HepG2 (cell line): ENCODE data around the gene SPDYE2B. TPM values are rescaled to one million over a fixed set of nuclear protein-coding genes. Genes with fewer than 3 reads are reported as not detected.
A peak's percentile ranks its signal among the peaks of the same experiment; 100 is the strongest.
"Not testable (repeated sequence)": the region's sequence is repeated elsewhere in the genome, so short reads cannot be mapped to it uniquely, and the experiment has no call there.

Experiments used
- ATAC-seq: fragments of 200-7000 bp; cut with Tn5 transposase; 3 replicates; pipeline ENCODE4 v1.9.1; 2020; ENCODE audit warnings: mild to moderate bottlenecking, moderate library complexity
- BruUV-seq: library from RNA; stranded (reverse); fragments of 400-500 nt; replicated peaks from 2 replicates; lab custom pipeline; 2021; lab: Mats Ljungman, UMichigan
- CTCF ChIA-PET: fragments of 300-600 bp; formaldehyde crosslinking; extraction: SDS; loops from one replicate; lab custom pipeline; 2021; ENCODE audit warnings: low total read pairs, inconsistent platforms, low intra/inter-chr PET ratio; lab: Yijun Ruan, JAX
- POLR2A ChIA-PET: fragments of 350-600 bp; sonication (Branson Sonifier 250); formaldehyde crosslinking; loops from one replicate; lab custom pipeline; 2020; ENCODE audit warnings: antibody characterized with exemption, inconsistent platforms; lab: Yijun Ruan, JAX
- DNase-seq: peaks from one replicate; pipeline ENCODE4 v3.0.0-alpha.2; 2015; ENCODE audit warnings: low spot score
- FAIRE-seq: peaks from 3 replicates; lab custom pipeline; 2011; peaks lifted over from hg19 to GRCh38; lab: Jason Lieb, UNC
- H2AFZ ChIP-seq: one replicate; pipeline ENCODE4 v1.6.1; 2011; ENCODE audit warnings: low read length, inconsistent platforms
- H3K27ac ChIP-seq: fragments of 300-600 bp; 3 replicates; pipeline ENCODE4 v1.8.0; 2011; ENCODE audit warnings: mixed run types, mild to moderate bottlenecking, mixed read lengths, low read length, inconsistent platforms; ENCODE audit not compliant: insufficient read depth; ENCODE audit errors: extremely low read length
- H3K27me3 ChIP-seq, 2 experiments: fragments of 200-600 bp in 1 of 2; 2 replicates in 1 of 2; 3 replicates in 1 of 2; pipeline versions ENCODE4 v1.6.0 to v1.8.0; 2011; ENCODE audit warnings: low read length in 2 of 2, mild to moderate bottlenecking in 2 of 2, moderate library complexity in 2 of 2, inconsistent platforms in 1 of 2; ENCODE audit not compliant: insufficient read depth in 2 of 2, control insufficient read depth in 1 of 2
- H3K36me3 ChIP-seq, 2 experiments: fragments of 200-600 bp in 1 of 2; replicated peaks in 1 of 2; 2 replicates in 1 of 2; 3 replicates in 1 of 2; pipeline versions ENCODE4 v1.5.1 to v1.8.0; 2011; ENCODE audit warnings: low read length in 2 of 2, inconsistent platforms in 1 of 2; ENCODE audit not compliant: insufficient read depth in 2 of 2, control insufficient read depth in 1 of 2
- H3K4me1 ChIP-seq: 2 replicates; pipeline ENCODE4 v1.5.1; 2012; ENCODE audit warnings: low read length, inconsistent platforms; ENCODE audit not compliant: insufficient read depth
- H3K4me2 ChIP-seq: 2 replicates; pipeline ENCODE4 v1.6.0; 2011; ENCODE audit warnings: low read depth, low read length, inconsistent platforms
- H3K4me3 ChIP-seq, 3 experiments: fragments of 200-600 bp in 1 of 3; sonication (generic), shearing (Covaris generic) in 1 of 3; replicated peaks in 1 of 3; 2 replicates each; pipeline ENCODE4 v1.5.1; 2011 to 2016; ENCODE audit warnings: low read length in 3 of 3, inconsistent platforms in 2 of 3, low read depth in 2 of 3, mild to moderate bottlenecking in 2 of 3, control low read depth in 1 of 3, mixed read lengths in 1 of 3; ENCODE audit not compliant: insufficient read depth in 1 of 3
- H3K79me2 ChIP-seq: one replicate; pipeline ENCODE4 v1.6.1; 2011; ENCODE audit warnings: low read length, inconsistent platforms; ENCODE audit not compliant: insufficient read depth
- H3K9ac ChIP-seq: 2 replicates; pipeline ENCODE4 v1.6.0; 2011; ENCODE audit warnings: mild to moderate bottlenecking, low read depth, low read length, inconsistent platforms; ENCODE audit not compliant: insufficient read depth
- H3K9me3 ChIP-seq: 2 replicates; pipeline ENCODE4 v1.5.1; 2012; ENCODE audit warnings: mild to moderate bottlenecking, low read length
- H4K20me1 ChIP-seq: 2 replicates; pipeline ENCODE4 v1.6.0; 2011; ENCODE audit warnings: inconsistent platforms, mild to moderate bottlenecking, low read length, moderate library complexity; ENCODE audit not compliant: insufficient read depth
- MNT ChIP-seq: fragments of 450-650 bp; IDR thresholded peaks from 2 replicates; pipeline ENCODE4 v1.6.1; 2016
- WGBS: methylation state at CpG from one replicate; pipeline ENCODE4 v1.1.6; 2017; ENCODE audit warnings: low lambda C conversion rate; 5-methylcytosine and 5-hydroxymethylcytosine counted together
- in situ Hi-C: cut with HindIII; loops from 2 replicates; pipeline ENCODE4 v1.10.0; 2017; ENCODE audit warnings: low pct_unique_long_range_greater_than_20kb; ENCODE audit not compliant: extremely low pct_ligation_motif_present
- intact Hi-C: fragments of 100-400 bp; cut with micrococcal nuclease; formaldehyde crosslinking; loops from one replicate; pipeline ENCODE4 v1.10.0; 2022; ENCODE audit not compliant: unreplicated experiment
- polyA plus RNA-seq, 8 experiments: library from polyadenylated mRNA; depleted of rRNA in 3 of 8; stranded (reverse) in 7 of 8; unstranded in 1 of 8; fragments of >200 nt; fragmentation: Illumina TruSeq in 4 of 8; extraction: Trizol in 4 of 8; gene quantifications; 2 replicates each; pipeline versions ENCODE4 v1.2.1 to v1.2.3, GENCODE V29; 2011 to 2016; ENCODE audit warnings: low read depth in 4 of 8, missing spikeins in 1 of 8, mixed read lengths in 1 of 8; ENCODE audit not compliant: insufficient read depth in 1 of 8
- total RNA-seq, 5 experiments: library from RNA; depleted of rRNA; stranded (reverse); fragments of >200 nt; fragmentation: Illumina TruSeq; extraction: Trizol; gene quantifications; 2 replicates each; pipeline ENCODE4 v1.2.3, GENCODE V29; 2016; ENCODE audit warnings: low read depth in 1 of 5

Gene SPDYE2B
- total and polyA plus RNA-seq, 2 of the 13 experiments (the other 11 are each of a cell fraction or from before 2014, with no cell fraction given): not detected

DNA sequence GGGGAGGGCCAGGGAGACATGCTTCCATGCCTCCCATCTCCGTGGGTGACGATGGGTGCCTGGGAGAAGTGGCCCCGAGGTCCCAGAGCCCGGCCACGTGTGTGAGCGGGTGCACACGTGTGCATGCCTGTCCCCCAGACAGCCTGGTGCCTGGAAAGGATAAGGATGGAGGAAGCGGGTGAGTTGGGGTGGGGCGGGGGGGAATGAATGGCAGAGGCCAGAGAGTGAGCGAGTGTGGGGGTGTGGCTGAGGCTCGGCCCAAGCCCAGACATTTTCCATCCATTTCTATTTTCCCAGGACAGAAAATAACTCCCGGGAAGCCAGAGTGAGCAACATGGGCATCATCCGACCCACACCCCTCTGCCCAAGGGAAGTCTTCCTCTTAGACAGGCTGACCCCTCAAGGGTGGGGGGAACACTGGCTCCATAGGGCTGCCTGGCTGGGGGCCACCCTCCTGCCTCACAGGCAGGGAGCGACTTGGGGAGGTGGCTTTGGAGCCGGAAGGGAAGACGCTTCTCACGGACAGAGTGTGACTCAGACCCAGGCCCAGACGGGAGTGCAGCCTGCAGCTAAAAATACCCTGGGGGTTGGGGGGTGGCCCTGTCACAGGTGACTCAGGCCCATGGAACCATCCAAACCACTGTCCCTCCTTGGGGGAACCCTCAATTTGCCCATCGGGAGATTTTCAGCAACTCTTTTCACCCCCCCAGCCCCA is 45.5 kb upstream of the SPDYE2B start:
- FAIRE-seq, H3K4me3 ChIP-seq, H3K36me3 ChIP-seq, H2AFZ ChIP-seq, POLR2A ChIA-PET, H3K4me1 ChIP-seq, H3K27ac ChIP-seq, CTCF ChIA-PET, H3K9me3 ChIP-seq, H3K4me2 ChIP-seq, DNase-seq, H3K79me2 ChIP-seq, H3K9ac ChIP-seq, in situ Hi-C loops, BruUV-seq, H4K20me1 ChIP-seq, intact Hi-C loops, H3K27me3 ChIP-seq: not testable (repeated sequence)
- peak; percentile 34 for ATAC-seq
- no CpG with 5 or more reads among the region's 19 CpGs for WGBS
- TF ChIP-seq MNT: peak; percentile 16; the same call in 1 of the 2 replicates

GRCh38 chr7:102606848-102607247 is 43.3 kb upstream of the SPDYE2B start:
- intact Hi-C loops, in situ Hi-C loops, H2AFZ ChIP-seq, POLR2A ChIA-PET, H3K36me3 ChIP-seq, H3K4me2 ChIP-seq, H3K9me3 ChIP-seq, FAIRE-seq, H3K27me3 ChIP-seq, ATAC-seq, H3K4me1 ChIP-seq, H3K9ac ChIP-seq, CTCF ChIA-PET, H3K4me3 ChIP-seq, DNase-seq, H3K27ac ChIP-seq, BruUV-seq, H3K79me2 ChIP-seq, H4K20me1 ChIP-seq: not testable (repeated sequence)
- WGBS: no CpG with 5 or more reads among the region's 5 CpGs

DNA sequence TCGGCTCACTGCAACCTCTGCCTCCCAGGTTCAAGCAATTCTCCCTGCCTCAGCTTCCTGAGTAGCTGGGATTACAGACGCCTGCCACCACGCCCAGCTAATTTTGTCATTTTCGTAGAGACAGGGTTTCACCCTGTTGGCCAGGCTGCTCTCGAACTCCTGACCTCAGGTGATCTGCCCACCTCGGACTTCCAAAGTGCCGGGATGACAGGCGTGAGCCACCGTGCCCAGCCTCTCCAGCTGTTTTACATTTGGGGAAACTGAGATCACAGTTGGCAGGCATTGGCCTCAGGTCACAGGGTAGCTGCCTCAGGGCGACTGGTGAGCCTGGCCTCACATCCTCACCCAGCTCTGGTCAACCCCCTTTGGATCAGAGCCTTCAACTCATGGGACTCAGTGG is 40.4 kb upstream of the SPDYE2B start:
- H3K4me3 ChIP-seq, FAIRE-seq, H3K9me3 ChIP-seq, DNase-seq, H3K79me2 ChIP-seq, in situ Hi-C loops, CTCF ChIA-PET, H3K9ac ChIP-seq, H3K27me3 ChIP-seq, H3K36me3 ChIP-seq, ATAC-seq, POLR2A ChIA-PET, intact Hi-C loops, H3K4me2 ChIP-seq, H3K4me1 ChIP-seq, H3K27ac ChIP-seq, H4K20me1 ChIP-seq, BruUV-seq, H2AFZ ChIP-seq: not testable (repeated sequence)
- WGBS: 41% methylated on average over 6 of the region's 10 CpGs
